Cardiac fibroblast (primary cell): Measurements from ENCODE around the gene RAD9A.

ENCODE experiments used
- DNase-seq, 2 donors: peaks; one replicate each; pipeline versions ENCODE4 v3.0.0 to v3.0.0-alpha.2; 2010; ENCODE audit warnings: low read depth in 2 of 2
- H3K4me3 ChIP-seq, 2 donors: replicated peaks in 1 of 2; 1 replicate in 1 of 2; 2 replicates in 1 of 2; pipeline ENCODE4 v1.5.1; 2011; ENCODE audit warnings: low read depth in 2 of 2, low read length in 2 of 2, mild to moderate bottlenecking in 2 of 2, moderate library complexity in 1 of 2
- TF ChIP-seq, protein P1 (sequence below): IDR thresholded peaks from one replicate; pipeline ENCODE4 v1.5.1; 2011; ENCODE audit warnings: low read depth, mild to moderate bottlenecking, low read length, inconsistent platforms

RAD9A gene

DNA sequence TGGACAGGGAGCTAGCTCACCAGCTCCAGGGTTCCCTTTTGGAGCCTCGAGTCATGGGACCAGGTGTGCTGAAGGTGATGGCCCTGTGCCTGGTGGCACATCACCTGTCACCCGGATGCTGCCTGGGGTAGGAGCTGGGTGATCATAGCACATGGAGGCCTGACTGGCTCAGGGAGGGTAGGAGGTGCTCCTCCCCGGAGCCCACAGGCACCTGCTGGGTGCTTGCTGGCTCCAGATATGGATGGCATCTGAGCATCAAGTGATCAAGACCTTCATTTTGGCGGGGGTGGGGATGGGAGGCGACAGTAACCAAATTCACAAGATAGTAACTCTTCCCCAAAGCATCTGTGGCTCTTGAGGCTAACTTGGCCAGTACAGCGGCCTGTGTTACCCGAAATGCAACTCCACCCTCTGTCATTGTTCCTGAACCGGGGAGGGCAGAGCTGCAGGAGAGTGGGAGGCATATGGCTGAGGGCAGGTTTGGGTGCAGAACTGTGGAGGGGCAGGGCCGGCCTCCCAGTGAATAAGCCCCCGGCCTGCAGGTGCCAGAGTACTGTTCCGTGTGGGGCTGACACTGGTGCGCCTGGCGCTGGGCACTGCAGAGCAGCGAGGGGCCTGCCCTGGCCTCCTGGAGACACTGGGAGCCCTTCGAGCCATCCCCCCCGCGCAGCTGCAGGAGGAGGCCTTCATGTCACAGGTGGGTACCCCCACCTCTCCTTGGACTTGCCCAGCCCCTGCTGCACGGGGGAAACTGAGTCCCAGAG is 16.8 kb downstream of the RAD9A start:
- TF ChIP-seq, protein P1, sequence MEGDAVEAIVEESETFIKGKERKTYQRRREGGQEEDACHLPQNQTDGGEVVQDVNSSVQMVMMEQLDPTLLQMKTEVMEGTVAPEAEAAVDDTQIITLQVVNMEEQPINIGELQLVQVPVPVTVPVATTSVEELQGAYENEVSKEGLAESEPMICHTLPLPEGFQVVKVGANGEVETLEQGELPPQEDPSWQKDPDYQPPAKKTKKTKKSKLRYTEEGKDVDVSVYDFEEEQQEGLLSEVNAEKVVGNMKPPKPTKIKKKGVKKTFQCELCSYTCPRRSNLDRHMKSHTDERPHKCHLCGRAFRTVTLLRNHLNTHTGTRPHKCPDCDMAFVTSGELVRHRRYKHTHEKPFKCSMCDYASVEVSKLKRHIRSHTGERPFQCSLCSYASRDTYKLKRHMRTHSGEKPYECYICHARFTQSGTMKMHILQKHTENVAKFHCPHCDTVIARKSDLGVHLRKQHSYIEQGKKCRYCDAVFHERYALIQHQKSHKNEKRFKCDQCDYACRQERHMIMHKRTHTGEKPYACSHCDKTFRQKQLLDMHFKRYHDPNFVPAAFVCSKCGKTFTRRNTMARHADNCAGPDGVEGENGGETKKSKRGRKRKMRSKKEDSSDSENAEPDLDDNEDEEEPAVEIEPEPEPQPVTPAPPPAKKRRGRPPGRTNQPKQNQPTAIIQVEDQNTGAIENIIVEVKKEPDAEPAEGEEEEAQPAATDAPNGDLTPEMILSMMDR: no peak
- no peak for DNase-seq
- no peak overlapping the region for H3K4me3 ChIP-seq

- no peak overlapping the region for H3K4me3 ChIP-seq
- no peak for DNase-seq
- TF ChIP-seq, protein P1: no peak
Measured at GRCh38 chr11:67409261-67409666, 17.5 kb downstream of the RAD9A start.

DNA sequence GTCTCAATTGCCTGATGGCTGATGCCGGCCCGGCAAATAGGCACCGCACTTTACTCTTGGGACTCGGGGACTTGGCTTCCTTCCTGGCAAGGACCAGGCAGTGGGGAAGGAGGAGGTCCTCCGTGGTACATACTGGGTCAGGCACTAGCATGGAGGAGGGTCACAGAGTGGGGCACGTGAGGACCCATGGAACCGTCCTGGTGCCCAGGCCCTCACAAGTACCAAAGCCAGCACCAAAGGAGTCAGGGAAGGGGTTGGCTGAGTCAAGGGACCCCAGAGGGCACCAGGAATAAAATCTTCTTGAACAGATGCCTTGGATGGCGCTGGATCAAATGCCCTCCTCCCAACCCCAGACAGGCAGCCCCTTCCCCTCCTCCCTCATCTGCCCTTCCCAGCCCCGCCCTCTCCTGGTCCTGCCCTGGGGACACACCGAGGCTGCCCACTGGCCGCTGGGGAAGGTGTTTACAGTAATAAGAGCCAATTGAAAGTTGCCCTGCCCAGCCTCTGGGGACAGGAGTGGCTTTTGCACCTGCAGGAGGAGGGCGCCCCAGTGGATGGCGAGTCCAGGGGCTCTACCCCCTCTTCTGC is 18.1 kb downstream of the RAD9A start:
- TF ChIP-seq, protein P1: no peak
- DNase-seq: no peak
- H3K4me3 ChIP-seq: no peak overlapping the region

DNA sequence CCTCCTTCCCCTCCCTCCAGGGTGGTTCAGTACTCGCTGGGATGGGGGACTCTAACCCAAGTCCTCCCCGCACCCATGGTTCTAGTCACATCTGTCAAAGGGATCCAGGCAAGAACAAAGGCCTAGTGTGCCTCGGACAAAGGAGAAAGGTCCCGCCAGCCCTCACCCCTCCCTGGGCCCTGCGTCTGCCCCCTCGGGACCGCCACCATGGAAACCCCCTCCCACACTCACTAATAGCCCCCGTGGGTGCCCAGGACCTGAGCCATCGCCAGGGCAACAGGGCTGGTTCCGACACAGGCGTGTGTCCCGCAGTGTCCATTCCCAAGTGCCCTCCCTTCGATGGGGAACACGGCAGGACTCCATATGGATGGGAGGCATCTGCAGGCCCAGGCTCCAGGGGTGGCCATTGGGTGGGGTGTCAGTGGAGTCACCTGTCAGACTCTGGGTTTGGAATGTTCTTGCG is 18.6 kb downstream of the RAD9A start:
- H3K4me3 ChIP-seq: no peak overlapping the region
- TF ChIP-seq, protein P1: no peak
- no peak for DNase-seq

- DNase-seq: no peak
- H3K4me3 ChIP-seq: no peak overlapping the region
- TF ChIP-seq, protein P1: no peak
Measured at GRCh38 chr11:67410984-67411784, 19.4 kb downstream of the RAD9A start.

DNA sequence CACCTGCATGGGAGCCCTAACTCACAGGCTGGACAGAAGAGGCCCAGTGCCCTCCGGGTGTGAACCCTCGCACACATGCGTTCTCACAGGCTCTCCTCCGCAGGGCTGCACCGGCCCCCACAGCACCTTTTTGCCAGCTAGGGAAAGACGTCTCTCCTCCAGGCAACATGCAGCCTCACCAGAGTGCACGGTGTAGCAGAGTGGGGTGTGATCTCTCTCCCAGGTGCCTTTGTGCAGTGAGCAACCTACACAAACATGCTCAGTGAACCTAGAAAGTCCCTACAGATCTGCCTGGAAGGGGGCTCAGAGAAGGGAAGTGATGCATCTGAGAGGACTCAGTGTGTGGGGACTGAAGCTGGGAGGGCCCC is 20.0 kb downstream of the RAD9A start:
- DNase-seq: no peak
- TF ChIP-seq, protein P1: no peak
- no peak overlapping the region for H3K4me3 ChIP-seq
